Frontal cortex (tissue), 4 donors: ENCODE results near the gene CD83. TPM values are rescaled to one million over a fixed set of nuclear protein-coding genes. Genes with fewer than 3 reads are reported as not detected.
"Not testable (repeated sequence)": the region's sequence is repeated elsewhere in the genome, so short reads cannot be mapped to it uniquely, and the experiment has no call there.

ENCODE experiments used
- DNase-seq, 2 donors: peaks; one replicate each; pipeline ENCODE4 v3.0.0; 2012; ENCODE audit warnings: low spot score in 2 of 2
- FAIRE-seq: peaks from 2 replicates; lab custom pipeline; 2012; peaks lifted over from hg19 to GRCh38; lab: Jason Lieb, UNC
- total RNA-seq: library from RNA; depleted of rRNA; stranded (reverse); fragments of >200 nt; gene quantifications from one replicate; pipeline ENCODE4 v1.2.3, GENCODE V29; 2014
- donor health status: control.
- donor health status: control.
- donor health status: control.

Gene CD83
- total RNA-seq, 1 donor from 2014 or later = 23.6 TPM

DNA sequence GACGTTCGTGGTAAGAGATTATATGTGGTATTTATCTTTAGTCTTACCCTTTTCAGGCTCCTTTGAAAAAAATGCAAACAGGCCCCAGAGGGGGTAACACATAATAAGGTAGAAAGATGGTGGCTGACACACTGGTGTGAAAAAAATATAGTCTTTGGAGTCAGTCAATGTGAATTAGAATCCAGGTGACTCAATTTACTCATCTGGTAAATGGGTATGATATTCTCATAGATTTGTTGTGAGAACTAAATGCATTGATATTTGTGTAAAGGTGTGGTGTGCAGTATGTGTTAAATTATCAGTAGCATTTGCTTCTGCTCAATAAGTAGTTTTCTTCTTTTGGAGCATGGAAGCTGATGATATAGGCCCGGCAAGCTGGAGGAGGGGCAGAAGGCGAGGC lies 25.7 kb downstream of the CD83 start:
- no peak for DNase-seq
- FAIRE-seq = no peak

DNA sequence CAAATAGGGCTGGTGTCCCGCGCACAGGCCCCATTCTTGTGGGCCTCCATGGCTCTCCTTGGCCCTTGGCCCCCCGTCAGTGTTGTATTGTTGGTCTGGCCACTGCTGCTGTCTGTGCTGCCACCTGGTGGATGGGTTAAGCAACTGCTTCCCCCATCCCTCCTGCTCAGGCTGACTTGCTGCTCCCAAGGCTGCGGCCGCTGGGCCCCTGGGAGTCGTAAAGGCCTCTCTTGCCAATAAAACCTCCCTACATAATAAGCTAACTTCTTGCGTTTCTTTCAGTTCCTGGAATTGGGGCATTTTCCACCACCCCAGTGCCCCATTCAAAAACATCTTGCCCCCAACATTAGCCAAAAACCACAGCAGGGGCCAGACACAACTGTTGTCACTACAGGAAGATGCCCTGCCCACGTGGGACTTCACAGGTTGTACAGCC lies 27.1 kb downstream of the CD83 start:
- peak in 1 of 2 donors; percentile 62 for DNase-seq

DNA sequence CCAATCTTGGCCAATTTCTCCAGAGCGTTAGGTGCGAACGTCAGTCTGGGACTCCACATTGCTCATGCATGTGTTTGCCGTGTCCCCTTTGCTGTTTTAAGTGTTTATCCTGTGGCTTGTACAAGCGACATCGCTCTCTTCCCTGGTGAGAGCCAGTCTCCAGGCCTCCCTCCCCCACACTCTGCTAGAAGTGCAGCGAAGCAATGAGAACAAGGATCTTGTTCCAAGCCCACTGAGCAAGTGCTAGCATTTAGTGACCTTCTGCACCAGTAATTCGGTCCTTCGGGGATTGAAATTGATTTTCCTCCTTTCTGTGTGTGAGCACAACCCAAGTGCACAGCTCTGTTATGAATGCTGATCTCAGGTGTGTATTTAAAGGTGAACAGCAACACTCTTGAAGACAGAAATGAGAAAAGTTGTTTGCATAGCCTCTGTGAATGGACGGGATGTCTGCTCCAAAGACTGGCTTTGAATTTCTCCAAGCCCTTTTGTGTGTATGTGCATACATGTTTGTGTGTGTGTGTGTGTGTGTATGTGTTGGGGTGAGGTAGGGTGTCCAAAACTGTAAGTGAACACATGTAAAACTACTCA lies 29.0 kb downstream of the CD83 start:
- FAIRE-seq = no peak
- no peak for DNase-seq

More for the DNA sequence above, 27.1 kb downstream of the CD83 start:
- no peak for FAIRE-seq

DNA sequence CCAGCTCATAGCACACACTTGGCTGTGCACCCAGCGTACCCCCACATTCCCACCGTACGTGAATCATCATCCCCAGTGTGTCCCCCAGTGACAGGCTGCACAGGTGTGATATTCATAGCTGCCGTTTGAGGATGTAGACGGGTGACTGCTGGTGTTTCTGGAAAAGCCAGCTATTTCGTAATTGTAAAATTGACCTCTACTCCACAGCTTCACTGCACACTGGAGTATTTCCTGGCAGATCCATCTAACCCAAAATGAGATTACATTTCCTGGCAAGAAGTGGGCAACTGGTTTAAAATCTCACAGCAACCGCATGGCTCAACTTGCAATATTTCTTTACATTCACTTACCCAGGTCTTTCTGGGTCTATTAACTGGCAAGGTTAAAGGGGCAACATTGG lies 30.3 kb downstream of the CD83 start:
- no peak for DNase-seq
- FAIRE-seq = no peak

- no peak for DNase-seq
- FAIRE-seq = no peak
Measured at GRCh38 chr6:14148471-14148870, 30.9 kb downstream of the CD83 start.

GRCh38 chr6:14149053-14149738 lies 31.6 kb downstream of the CD83 start:
- FAIRE-seq = no peak
- no peak for DNase-seq

DNA sequence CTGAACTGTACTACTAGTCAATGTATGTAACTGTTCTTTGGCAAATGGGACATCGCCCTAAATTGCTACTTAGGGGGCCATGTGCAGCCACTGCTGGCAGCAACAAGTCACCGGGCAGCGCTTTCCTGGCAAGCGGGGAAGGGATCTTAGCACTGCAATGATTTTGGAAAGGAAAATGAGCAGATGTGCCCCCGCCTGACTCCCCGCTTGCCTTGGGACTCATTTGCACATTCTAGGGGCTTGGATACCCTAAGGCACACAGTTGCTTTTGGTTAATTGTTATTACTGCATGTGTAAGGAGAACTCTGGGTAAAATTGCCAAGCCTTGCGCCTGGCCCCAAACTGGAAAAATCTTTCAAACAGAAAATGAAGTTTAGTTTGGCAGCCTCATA lies 32.2 kb downstream of the CD83 start:
- no peak for FAIRE-seq
- no peak for DNase-seq

DNA sequence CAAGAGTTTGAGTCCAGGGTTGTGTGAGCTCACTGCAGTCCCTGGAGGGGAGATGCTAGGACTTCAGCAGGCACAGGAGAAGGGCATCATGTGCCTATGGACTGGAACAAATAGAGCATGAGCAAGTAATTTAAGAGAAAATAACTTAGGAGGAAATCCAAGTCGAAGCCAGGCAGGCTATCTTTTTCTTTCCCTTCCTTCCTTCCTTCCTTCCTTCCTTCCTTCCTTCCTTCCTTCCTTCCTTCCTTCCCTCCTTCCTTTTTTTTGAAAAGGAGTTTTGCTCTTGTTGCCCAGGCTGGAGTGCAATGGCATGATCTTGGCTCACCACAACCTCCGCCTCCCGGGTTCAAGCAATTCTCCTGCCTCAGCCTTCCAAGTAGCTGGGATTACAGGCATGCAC lies 33.7 kb downstream of the CD83 start:
- not testable (repeated sequence) for FAIRE-seq, DNase-seq

- DNase-seq (no peak), FAIRE-seq (no peak)
Measured at GRCh38 chr6:14151773-14152172, 34.2 kb downstream of the CD83 start.

DNA sequence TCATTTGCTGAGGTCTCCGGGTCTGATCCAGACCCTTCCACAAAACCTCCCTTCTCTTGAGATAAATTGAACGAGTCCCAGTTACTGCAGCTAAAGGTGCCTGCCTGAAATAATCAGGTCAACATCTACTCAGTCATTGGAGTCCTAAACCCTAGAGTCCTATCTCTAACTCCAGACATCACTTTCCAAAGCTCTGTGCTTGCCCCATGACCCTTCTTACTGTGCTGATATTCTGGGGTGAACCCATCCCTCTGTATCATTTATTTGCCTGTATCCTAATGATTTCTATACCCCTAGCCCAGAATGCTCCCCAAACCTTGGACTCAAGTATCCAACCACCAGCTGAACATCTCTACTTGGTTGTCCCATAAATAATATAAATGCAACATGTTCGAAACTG lies 35.7 kb downstream of the CD83 start:
- DNase-seq (no peak), FAIRE-seq (no peak)

GRCh38 chr6:14159090-14159489 lies 41.5 kb downstream of the CD83 start:
- FAIRE-seq (no peak), DNase-seq (no peak)

- DNase-seq (no peak), FAIRE-seq (no peak)
Measured at GRCh38 chr6:14162826-14163225, 45.3 kb downstream of the CD83 start.

- DNase-seq = no peak
- no peak for FAIRE-seq
Measured at GRCh38 chr6:14165091-14165490, 47.5 kb downstream of the CD83 start.

- FAIRE-seq = no peak
- DNase-seq = no peak
Measured at GRCh38 chr6:14166839-14167238, 49.3 kb downstream of the CD83 start.

DNA sequence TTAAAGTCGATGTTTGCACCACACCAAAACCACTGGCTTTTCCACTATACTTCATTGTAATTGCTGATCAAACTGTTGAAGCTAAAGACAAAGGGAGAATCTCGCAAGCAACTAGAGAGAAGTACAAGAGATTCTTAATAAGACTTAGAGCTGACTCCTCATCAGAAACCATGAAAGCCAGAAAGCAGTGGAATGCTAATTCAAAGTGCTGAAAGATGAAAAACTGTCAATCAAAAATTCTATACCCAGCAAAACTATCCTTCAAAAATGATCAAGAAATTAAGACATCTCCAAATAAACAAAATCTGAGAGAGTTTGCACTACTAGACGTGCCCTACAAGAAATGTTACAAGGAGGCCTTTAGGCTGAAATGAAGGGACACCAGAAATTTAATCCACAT lies 52.6 kb downstream of the CD83 start:
- DNase-seq (no peak), FAIRE-seq (no peak)

DNA sequence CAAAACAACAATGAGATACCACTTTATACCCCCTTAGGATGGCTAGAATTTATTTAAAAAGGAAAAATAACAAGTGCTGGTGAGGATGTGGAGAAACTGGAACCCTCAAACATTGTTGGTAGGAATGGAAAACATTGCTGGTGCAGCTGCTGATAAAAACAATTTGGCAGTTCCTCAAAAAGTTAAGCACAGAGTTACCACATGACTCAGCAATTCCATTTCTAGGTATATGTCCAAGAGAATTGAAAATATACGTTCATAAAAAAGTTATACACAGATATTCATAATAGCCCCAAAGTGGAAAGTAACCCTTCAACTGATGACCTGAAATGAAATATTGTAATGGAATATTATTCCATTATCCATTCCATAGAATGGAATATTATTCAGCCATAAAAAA lies 55.0 kb downstream of the CD83 start:
- no peak for FAIRE-seq
- DNase-seq = no peak

- FAIRE-seq = no peak
Measured at GRCh38 chr6:14174226-14174625, 56.7 kb downstream of the CD83 start.

GRCh38 chr6:14174996-14175395 lies 57.4 kb downstream of the CD83 start:
- FAIRE-seq = no peak
- DNase-seq = no peak

More at GRCh38 chr6:14174226-14174625, 56.7 kb downstream of the CD83 start:
- DNase-seq = no peak

DNA sequence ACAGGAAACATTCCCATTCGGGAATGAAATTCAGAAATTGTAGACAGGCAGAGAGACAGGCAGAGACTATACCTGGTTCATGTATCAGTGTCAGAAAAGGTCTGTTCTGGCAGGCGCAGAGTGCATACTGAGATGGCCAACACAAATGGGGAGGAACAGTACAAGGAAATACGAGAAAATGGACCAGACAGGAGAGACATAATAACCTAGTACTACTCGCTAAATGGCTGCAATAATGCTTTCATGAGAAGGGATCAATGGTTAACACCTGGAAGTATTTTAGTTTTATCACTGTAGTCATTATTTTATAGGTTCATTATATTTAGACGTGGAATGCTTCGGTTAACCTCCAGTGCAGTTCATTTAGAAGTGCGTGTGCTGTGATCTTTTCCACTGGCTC lies 58.9 kb downstream of the CD83 start:
- DNase-seq = no peak
- FAIRE-seq = no peak

GRCh38 chr6:14177413-14178082 lies 60.0 kb downstream of the CD83 start:
- DNase-seq = no peak
- no peak for FAIRE-seq

DNA sequence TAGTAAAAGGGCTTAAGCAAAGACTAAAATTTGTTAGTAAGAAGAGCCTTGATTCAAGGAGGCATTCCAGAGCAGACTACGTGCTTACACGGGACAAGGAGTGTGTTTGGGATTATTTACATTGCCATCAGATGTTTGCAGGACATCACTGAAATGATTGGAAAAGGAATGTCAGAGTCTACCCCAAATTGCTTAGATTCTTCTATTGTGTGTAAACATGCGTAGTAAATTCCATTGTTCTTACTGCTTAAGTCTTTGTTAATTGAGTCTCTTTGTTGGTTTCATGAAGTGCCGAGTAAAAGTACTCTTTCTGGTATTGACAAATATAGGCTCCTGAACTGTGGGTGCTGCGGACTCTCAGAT lies 60.5 kb downstream of the CD83 start:
- DNase-seq = no peak

More for the DNA sequence above, 60.5 kb downstream of the CD83 start:
- no peak for FAIRE-seq
